ENCODE data around the gene ADM2.

The ADM2 gene

DNA sequence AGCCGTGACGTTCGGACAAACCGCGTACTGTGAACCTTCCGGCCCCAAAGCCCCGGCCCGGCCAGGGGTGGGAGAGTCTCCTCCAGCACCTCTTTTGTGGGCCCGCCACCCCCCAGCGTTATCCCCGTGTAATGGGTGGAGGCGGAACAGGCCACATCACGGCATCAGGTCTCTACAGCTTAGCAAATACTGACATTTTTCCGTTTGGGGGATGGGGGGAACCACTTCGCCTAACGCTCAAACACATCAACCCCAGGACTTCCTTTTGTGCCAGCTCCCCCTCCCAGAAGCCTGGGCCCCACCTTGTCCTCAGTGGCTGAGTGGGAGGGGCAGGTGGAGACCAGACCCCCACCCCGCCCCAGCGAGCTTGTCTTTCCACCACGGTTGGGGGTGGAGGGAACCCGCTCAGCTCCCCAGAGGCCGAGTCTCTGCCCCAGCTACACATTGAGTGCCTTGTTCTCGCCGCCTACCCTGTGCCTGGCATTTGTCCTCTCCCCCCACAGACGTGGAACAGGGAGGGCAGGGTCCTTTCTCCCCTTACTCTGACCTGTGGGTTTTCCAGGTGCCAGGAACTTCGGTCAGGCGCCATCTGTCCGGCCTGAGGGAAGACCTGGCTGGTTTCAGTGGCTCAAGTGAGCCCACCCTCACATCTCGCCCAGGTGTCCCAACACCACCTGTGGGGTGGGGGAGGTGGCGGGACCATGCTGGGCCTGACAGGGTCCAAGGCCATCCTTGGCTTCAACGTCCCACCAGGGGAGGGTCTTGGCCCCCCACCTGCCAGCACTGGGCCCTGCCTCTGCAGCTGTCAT is 36.1 kb upstream of the ADM2 start:
- DNase-seq (ENCODE audit: low read depth) = no peak

GRCh38 chr22:50445880-50446707 is 35.2 kb upstream of the ADM2 start:
- no peak for DNase-seq (ENCODE audit: low read depth)

DNA sequence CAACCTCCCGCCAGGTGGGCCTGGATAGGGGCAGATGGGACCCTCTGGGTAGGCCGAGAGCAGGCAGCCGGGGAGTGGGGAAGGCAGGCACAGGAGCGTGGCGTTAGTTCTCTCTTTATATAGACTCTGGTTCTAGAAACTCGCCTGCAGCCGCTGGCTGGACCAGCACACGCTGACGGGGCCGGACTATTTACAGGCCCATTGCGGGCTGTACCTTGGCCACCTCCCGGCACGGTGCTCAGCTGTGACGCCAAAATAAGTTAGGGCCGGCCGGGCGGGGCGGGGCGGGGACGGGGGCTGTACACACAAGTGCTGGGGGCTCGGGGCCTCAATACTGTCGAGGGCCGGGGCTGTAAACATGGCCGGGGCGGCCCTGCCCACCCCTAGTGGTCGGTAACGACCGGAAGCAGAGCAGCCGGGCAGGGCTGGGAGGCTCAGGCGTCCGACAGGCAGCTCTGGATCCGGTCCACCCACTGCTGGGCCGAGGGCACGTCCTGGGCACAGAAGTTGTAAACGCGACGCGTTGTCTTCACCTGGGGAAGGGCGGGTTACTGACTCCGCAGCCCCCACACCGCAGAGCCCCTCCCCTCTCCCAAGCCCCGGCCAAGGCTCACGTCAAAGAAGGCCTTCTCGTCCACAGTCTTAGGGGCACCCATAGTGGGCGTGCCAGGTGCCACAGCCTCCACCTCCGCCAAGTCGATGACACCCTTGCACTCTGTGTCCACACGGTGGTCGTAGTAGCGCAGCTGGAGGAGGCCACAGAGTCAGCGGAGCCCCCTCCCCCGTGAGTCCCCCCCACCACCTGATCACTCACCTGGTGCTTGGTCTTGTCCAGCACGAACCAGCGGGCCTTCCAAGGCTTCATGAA is 34.4 kb upstream of the ADM2 start:
- no peak for DNase-seq (ENCODE audit: low read depth)

DNA sequence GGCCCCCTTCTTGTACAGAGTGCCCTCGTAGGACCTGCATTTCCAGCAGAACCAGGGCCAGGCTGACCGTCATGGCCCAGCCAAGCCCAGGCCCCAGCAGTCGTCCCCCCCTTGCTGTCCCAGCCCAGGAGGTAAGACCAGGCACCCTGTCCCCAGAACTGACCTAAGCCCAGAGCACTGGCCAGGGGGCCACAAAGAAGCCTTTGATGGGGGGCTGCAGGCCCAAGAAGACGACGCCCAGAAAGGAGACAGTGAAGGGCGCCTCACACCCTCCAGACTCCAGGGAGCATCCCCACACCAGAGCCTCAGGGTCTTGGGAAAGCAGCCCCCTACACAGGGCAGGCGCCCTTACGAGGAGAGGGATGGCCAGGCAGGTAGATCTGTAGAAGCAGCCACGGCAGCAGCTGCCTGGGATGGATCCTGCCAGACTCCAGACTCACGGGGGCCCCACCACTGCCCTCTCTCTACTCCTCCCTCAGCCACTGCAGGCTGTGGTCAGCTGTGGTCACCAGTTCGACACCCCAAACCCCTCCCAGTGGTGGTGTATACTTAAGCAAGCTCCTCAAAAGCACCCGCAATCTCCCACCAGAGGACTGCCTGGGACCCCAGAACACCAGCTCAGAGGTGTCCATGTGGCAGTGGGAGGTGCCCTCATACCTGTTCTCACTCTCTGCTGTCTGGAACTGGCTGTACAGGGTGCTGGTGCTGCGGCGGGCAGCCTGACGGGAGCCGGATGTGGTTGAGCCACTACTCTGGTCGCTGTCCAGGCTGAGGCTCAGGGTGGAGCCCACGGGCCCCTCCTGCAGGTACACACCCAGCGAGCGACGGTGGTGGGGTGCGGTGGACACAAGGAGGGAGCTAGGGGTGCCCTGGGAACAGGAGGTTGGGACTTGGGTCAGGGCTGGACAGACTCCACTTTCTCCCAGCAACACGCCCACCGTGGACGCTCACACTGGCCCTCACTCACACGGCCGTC is 33.5 kb upstream of the ADM2 start:
- no peak for DNase-seq (ENCODE audit: low read depth)

- no peak for DNase-seq (ENCODE audit: low read depth)
Observed at GRCh38 chr22:50452649-50453048, 28.7 kb upstream of the ADM2 start.

GRCh38 chr22:50454556-50455075 is 26.7 kb upstream of the ADM2 start:
- no peak for DNase-seq (ENCODE audit: low read depth)

GRCh38 chr22:50455201-50455600 is 26.1 kb upstream of the ADM2 start:
- no peak for DNase-seq (ENCODE audit: low read depth)

GRCh38 chr22:50456026-50456425 is 25.3 kb upstream of the ADM2 start:
- DNase-seq (ENCODE audit: low read depth) = no peak

DNA sequence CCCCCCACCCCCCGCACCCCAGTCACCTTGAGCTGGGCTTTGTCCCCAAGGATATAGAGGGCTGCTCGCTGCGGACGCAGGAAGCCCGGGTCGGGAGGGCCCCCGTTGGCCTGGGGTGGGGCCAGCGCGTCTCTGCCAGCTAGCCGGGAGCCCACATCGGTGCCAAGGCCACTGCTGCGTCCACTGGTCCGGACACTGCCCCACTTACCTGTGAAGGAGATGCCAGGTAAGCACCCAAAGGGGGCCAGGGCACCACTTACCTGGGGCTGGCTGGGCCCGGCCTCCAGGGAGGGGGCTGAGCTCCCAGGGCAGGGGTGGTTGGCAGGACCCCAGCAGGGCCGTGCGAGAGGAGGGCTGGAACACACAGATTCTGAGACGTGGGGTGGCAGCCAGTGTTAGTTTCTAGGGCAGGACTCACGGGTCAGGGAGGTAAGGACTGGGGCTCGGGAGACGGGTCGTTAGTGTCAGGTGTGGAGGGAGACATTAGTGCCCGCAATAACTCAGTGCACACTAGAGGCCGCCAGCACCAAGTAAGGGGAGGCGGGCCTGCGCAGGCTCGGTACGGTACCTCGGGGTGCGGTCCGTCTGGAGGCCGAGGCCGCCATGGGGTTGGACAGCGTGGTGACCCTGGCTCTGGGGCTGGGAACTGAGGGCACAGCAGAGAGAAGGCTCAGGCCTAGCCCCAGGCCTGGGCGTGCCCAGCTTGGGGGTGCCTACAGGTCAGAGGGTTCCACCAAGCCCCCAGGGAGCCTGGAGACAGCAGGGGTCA is 24.7 kb upstream of the ADM2 start:
- no peak for DNase-seq (ENCODE audit: low read depth)

- DNase-seq (ENCODE audit: low read depth) = no peak
Observed at GRCh38 chr22:50459016-50459415, 22.3 kb upstream of the ADM2 start.

GRCh38 chr22:50459496-50460140 is 21.7 kb upstream of the ADM2 start:
- no peak for DNase-seq (ENCODE audit: low read depth)

GRCh38 chr22:50460938-50461337 is 20.4 kb upstream of the ADM2 start:
- no peak for DNase-seq (ENCODE audit: low read depth)

GRCh38 chr22:50461536-50461935 is 19.8 kb upstream of the ADM2 start:
- DNase-seq (ENCODE audit: low read depth) = no peak

GRCh38 chr22:50461979-50462540 is 19.3 kb upstream of the ADM2 start:
- no peak for DNase-seq (ENCODE audit: low read depth)

GRCh38 chr22:50463188-50463900 is 18.0 kb upstream of the ADM2 start:
- no peak for DNase-seq (ENCODE audit: low read depth)

DNA sequence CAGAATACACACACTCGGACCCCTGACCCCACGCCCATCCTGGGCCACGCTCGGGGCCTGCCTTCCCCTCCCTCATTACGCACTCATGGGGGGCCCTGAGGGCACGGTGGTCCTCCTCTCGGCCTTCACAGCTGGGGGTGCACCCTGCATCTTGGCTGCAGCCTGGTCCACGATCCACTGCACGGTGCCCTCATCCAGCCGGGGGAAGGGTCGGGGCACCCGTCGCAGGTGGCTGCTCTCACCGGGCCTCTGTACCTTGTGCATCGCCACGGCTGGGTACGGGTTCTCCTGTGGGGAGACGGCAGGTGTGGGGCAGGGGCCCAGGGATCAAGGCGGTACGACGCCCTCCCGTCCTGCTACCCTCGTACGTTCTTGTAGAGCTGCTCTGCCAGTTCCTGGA is 16.9 kb upstream of the ADM2 start:
- DNase-seq (ENCODE audit: low read depth) = no peak

GRCh38 chr22:50465066-50465930 is 16.0 kb upstream of the ADM2 start:
- DNase-seq (ENCODE audit: low read depth) = no peak

GRCh38 chr22:50467341-50467740 is 14.0 kb upstream of the ADM2 start:
- DNase-seq (ENCODE audit: low read depth) = no peak
